NCI-H2227 (cell line): ENCODE measurements around the gene SLC4A8.
"Not testable (repeated sequence)": the region's sequence is repeated elsewhere in the genome, so short reads cannot be mapped to it uniquely, and the experiment has no call there.

ENCODE experiments used
- DNase-seq: peaks from one replicate; lab custom pipeline; 2025; ENCODE audit not compliant: unreplicated experiment; lab: John Stamatoyannopoulos, UW

Gene SLC4A8

DNA sequence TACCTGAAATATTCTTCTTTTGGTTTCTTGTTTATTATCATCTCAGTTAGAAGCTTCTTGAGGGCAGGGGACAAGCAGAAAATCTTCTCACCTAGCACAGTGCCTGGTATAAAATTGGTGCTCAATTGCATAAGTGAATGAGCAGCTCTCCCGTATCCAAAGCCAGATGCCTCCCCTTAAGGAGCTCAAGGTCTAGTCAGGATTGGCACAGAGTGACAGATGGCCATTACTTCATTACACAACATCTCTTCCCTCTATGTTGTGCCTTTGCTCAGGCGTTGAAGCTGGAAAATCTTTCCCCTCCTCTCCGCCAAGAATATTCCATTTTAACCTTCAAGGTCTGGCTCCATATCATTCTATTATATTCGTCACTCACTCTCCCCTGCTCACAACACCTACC, 3.6 kb downstream of the SLC4A8 start:
- no peak for DNase-seq

DNA sequence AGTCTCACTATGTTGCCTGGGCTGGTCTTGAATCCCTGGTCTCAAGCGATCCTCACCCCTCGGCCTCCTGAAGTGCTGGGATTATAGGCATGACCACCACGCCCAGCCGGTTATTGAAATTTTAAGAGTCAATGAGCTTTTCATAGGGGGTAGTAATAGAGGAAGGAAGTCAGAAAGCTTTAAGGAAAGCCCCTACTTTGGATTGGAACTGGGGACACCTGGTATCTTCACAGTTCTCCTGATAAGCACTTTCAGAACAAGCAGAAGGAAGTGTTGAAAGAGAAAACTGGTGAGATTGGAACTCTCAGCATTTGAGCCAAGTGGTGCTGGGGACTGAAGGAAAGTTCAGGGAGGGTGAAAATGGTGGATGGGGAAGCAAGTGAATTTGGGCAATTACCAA, 5.1 kb downstream of the SLC4A8 start:
- no peak for DNase-seq

DNA sequence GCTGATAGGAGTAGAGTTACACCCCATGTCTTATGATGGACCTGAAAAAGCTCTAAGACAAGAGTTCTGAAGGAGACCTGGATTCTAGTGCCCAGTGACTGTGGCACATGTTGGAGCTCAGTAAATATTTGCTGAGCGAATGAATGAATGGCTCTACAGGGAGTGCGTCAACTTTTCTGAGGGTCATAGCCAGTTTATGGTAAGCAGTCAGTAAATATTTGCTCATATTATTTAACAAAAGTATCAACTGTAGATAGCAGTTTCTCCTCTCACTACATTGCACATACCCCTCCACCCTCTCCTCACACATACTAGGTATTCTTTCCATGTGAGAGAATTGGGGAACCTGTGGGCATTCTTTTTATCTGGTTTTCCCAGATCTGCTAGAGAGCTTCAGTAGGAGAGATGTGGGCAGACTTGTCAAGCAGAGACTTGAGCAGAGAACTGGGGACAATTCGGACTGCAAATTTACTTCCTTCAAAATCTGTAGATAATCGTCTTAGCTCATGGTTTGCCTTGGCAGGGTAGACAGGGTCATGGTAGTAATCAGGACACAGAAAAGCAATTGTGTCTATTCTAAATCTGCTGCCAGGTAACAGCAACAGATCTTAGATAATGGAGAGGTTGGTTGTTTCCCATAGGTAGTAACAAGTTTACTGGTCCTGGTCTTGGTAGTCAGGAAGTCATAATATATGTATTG, 5.7 kb downstream of the SLC4A8 start:
- no peak for DNase-seq

DNA sequence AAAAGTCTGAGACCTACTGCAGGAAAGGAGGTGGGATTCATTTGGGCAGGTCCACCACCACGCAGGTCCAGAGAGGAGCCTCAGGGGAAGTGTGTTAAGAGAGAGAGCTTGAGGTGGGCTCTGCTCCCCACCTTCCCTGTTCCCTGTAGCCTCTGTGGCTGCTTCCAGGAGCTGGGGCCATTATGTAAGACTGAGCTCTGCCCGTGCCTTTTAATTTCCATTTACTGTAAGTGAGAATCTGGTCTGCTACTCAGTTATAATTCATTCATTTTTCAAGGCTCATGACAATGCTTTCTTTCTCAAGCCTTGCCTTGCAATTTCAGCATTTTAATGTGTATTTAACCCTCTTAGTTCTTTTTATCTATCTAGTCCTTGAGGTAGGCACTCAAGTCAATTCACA, 8.3 kb downstream of the SLC4A8 start:
- peak; percentile 11 for DNase-seq

DNA sequence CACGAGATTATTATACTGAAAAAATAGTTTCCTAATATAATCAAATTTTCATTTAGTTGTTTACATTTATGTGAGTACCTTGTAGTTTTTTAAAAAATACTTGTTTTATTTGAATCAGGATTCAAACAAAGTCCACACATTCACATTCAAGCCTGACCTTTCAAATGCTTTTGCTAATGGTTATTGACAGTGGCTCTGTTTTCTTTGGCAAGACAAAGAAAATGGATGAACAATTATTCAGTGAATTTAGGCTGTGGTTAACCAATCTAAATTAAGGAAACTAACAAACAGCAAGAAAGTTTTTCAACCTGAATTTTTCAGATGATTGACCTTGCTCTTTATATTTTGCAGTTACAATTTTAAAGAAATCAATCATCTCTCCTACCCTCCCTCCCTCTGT, 9.7 kb downstream of the SLC4A8 start:
- DNase-seq, result no peak

DNA sequence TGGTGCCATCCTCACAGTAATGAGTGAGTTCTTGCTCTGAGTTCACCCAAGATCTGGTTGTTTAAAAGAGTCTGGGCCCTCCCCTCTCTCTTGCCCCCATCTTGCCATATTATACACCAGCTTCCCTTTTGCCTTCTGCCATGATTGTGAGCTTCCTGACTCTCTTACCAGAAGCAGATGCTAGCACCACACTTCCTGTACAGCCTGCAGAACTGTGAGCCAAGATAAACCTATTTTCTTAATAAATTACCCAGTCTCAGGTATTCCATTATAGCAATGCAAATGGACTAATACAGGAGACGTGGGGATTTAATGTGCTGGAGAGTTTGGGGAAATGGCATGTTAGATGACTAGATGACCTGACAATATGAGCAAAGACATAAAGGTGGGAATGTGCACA, 12.8 kb downstream of the SLC4A8 start:
- DNase-seq, result no peak

DNA sequence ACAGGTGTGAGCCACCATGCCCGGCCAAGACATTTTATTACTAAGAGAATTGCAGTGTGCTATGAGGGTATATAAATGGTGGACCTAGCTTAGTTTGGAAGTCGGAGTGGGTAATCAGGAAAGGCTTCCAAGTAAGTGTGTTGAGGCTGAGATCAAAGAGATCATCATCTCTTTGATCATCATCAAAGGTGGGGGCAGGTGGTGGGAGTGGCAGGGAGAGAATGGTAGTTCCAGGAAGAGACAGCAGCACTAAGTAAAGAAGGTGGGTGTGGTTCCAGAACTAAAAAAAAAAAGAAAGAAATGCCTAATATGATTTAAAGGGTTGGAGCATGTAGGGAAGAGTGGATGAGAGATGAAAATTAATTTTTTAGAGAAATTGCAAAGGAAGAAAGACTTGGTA, 14.7 kb downstream of the SLC4A8 start:
- DNase-seq, result no peak

DNA sequence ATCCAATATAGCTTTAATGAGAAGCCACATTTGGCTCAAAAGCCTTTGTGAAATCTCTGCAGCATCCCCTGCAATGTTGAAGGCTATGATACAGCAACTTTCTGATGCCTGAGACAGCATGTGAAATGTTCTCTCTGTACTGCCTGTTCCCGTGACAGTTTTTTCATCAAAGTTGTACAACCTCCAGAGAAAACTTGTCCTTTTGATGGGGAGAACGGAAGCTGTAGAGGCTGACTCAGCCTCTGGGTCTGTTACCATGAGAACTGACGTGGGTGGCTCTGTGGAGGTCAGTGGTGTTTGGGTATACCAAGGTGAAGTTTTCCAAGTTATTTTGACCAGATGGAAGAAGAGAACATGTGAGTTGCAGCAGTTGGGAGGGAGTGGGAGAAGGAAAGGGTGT, 17.0 kb downstream of the SLC4A8 start:
- DNase-seq, result no peak

DNA sequence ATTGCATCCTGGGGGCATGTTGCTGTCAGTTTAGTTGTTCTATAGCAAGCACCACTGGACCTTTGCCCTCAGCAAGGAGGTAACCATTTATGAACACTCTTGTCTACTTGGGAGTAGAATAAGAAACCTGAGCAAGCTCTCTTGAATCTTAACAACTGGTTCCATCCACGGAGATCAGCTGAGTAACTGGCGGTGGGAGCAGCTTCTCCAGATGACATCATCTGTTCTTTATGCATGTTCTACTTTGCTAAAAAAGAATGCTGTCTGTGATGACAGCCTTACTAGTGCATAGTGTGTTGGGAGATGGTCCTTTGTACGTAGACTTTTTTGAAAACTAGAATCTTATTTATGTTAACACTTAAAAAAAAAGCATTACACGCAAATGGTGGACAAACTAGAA, 17.7 kb downstream of the SLC4A8 start:
- peak; percentile 39 for DNase-seq

DNA sequence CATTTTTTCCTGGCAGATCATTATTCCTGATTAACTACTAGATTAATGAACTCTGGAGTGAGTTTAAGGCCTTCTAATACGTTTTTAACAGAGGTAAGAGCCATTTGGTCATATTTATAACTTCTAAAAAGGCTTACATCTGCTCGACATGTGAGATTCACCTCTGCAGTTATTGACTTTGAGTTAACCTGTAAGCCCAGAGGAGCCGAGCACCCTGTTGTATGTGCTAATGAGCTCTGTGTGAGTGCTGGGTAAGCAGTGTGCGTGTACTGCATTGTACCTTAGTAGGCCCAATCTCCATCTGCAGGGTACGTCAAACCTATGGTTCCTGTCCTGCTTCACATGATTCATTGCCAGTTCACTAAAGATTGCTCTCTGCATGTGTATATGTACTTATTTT, 18.9 kb downstream of the SLC4A8 start:
- no peak for DNase-seq

DNA sequence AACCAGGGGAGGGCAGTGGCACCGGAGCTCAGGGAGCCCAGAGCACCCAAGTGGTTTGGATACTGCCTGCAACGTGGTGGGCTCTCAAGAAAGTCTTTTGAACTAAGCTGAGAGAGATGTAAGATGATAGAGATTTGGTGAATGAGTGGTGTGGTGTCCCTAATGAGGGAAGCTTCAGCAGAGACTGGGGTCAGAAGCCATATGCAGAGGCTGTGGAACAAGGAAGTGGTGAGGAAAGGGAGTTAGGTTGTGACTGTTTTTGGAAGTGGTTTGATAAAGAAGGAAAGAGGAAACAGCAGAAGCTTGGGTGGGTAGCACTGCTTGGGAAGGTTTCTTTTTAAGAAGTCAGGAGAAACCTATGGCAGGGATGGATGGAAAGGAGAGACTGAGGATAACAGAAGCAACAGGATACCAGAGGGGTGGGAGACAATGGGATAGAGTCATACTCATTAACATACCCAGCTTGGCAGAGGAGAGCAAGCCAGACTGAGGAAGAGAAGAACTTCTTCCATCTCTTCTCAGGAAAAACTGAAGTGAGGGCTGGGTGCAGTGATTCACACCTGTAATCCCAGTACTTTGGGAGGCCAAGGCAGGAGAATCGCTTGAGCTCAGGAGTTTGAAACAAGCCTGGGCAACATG, 24.1 kb downstream of the SLC4A8 start:
- DNase-seq, result no peak

DNA sequence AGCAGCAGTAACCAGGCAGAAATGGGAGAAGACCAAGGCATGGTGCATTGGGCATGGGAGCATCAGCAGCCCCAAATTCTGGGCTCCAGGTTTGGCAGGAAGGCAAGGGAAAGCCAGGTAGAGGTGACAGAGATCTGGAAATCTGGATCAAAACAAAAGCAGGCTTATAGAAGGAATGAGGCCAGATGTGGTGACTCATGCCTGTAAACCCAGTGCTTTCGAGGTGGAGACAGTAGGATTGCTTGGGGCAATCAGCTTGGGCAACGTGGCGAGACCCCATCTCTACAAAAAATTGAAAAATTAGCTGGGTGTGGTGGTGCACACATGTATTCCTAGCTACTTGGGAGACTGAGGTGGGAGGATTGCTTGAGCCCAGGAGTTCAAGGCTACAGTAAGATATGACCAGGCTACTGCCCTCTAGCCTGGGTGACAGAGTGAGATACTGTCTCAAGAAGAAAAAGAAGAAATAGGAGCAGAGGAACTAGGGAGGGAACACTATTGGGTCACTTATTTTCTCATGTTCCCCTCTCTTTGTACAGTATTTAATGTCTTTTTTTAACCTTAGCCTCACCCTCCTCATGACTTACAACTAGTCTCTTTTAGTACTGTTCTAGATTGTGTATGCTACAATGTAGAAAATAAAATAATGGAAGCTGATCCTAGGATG, 25.1 kb downstream of the SLC4A8 start:
- no peak for DNase-seq

DNA sequence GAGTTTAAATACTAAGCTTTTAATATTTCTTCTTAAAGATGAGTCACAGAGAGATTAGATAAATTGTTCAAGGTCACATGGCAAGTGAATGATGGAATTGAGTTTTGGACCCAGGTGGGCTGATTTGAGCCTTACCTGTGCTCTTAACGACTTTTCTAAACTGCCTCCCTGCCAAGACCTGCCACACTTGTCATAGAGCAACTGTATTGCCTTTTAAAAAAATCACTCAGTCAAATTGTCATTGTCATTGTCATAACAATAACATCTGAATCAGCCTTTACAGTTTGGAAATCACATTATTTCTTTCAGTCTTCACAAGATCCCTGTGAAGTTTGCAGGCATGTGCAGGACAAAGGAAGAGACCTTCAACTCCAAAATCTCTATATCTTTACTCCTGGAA, 25.7 kb downstream of the SLC4A8 start:
- DNase-seq, result no peak

DNA sequence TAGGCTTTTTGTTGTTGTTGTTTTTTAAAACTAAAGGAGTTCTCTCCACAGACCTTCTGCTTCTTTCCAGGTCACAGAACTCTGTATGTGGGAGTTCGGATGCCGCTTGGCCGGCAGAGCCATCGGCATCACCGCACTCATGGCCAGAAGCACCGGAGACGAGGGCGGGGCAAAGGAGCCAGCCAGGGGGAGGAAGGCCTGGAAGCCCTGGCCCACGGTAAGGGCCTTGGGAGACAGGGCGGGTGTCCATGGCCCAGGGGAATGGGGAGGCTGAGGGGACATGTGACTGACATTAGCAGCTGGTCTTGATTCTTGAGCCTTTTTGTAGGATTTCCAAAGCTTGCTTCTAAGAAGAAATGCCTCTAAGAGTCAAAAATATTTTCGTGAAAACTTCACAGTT, 26.2 kb downstream of the SLC4A8 start:
- DNase-seq, result no peak

DNA sequence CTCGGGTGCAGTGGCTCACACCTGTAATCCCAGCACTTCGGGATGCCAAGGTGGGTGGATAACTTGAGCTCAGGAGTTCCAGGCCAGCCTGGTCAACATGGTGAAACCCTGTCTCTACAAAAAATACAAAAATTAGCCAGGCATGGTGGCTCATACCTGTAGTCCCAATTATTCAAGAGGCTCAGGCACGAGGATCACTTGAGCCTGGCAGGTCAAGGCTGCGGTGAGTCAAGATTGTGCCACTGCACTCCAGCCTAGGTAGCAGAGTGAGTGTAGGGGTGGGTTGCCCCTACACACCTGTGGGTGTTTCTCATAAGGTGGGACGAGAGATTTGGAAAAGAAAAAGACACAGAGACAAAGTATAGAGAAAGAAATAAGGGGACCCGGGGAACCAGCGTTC, 29.4 kb downstream of the SLC4A8 start:
- not testable (repeated sequence) for DNase-seq

DNA sequence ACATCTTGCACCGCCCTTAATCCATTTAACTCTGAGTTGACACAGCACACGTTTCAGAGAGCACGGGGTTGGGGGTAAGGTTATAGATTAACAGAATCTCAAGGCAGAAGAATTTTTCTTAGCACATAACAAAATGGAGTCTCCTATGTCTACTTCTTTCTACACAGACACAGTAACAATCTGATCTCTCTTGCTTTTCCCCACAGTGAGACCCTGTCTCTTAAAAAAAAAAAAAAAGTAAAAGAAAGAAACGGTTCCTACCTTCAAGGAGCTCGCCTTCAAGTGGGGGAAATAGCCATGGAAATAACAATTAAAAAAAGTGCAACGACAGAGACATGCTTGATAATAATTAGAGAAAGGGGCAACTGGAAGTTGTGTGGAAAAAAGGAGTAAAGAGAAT, 30.4 kb downstream of the SLC4A8 start:
- DNase-seq, result not testable (repeated sequence)

DNA sequence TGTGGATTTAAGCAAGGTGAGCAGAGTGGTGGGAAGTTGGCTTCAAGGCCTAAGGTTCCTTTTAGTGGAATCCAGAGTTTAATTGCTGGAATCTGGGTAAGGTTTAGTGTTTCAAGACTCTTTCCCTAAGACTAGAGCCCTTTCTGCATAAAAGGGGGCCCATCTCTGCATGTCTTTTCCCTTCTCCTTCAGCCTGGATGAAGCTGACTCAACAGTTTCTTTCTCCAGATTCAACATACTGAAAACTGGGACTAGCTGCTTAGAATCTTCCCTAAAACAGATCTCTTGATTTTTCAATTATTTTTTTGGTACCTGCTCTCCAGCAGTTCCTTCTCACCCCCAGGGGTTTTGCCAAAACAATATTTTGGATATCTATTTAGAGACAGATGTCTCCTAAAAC, 34.0 kb downstream of the SLC4A8 start:
- no peak for DNase-seq

DNA sequence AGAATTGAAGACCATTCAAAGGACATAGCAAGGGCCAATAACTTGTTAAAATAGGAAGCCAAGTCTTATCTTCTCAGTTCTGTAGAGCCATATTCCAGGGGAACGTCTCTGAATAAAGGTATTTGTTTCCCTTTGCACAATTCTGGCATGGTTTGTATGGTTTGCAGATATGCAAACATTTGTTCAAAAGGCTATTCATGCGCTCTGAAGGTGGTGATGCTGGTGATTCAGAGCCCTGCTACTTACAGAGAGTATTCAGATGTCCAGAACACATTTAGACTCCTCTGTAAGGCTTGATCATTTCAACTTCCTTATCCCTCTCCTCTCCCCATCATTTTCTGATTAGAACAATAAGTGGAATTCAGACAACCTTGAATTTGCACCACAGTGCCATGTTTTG, 35.9 kb downstream of the SLC4A8 start:
- DNase-seq, result no peak

DNA sequence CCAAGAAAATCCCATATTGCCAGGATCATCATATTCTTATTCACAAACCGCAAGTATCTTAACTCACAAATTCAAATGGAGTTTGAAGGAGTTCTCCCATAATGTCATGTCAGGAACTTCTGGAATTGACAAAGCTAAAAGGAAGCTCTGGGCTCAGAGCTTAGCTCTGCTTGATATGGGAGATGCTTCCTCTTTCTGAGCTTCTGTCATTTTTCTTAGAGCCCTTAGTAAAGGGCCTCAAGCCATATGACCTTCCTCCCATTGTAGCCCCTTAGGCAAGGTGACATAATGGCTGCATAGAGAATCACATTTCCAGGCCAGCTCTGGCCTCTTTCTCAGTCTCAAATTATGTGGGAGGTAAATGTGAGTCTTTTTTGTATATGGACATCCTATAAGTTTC, 40.9 kb downstream of the SLC4A8 start:
- no peak for DNase-seq

DNA sequence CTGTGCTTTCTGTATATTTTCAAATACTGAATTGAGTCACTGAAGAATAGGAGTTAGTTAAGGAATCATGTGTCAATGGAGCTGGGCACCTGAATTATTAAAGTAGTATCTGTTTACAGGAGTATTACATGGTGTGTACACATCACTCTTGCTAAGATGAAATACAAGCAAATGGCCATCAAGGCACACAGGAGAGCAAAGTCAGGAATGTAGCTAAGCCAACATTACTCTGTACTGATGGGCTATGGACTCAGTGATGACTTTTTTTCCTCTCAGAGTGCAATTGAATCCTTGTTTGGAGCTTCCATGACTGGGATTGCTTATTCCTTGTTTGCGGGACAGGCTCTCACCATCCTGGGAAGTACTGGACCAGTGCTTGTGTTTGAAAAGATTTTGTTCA, 45.5 kb downstream of the SLC4A8 start:
- DNase-seq, result no peak

DNA sequence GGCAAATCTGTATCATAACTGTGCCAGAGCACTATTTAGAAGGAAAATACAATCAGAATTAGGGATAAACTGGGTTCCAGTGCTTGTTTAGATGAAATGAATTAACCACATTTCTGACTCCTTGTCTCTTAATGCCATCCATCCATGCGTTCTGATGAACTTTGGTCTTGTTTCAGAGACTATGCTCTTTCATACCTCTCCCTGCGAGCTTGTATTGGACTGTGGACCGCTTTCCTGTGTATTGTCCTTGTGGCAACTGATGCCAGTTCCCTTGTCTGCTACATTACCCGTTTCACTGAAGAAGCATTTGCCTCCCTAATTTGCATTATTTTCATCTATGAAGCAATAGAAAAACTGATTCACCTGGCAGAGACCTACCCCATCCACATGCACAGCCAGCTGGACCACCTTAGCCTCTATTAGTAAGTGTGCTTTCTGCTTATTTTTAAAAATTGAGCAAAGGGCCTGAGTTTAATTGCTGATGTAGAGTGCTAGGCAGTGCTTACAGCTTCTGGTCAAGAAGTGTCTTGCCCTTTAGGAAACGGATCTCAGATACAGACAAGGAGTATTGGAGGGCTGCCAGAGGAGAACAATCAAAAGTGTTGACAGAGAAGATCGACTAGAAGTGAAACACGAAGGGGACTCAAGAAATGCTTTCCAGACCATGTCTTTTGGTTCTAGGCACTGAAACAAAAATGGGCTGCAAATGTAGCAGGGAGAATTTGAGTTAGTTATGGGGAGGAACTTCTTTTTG, 46.7 kb downstream of the SLC4A8 start:
- no peak for DNase-seq

DNA sequence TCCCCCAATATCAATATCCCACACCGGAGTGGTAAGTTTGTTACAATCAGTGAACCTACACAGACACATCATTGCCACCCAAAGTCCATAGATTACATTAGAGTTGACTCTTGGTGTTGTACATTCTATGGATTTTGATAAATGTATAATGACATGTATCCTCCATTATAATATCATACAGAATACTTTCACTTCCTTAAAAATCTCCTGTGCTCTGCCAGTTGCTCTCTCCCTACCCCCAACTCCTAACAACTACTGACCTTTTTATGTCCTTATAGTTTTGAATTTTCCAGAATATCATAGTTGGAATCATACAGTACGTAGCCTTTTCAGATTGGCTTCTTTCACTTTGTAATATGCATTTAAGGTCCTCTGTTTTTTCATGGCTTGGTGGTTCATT, 48.4 kb downstream of the SLC4A8 start:
- no peak for DNase-seq
